SU-DHL-6 (cell line): ENCODE measurements around the gene TMEM221.

Experiments
- CTCF ChIP-seq: fragments of 200-600 bp; sonication (generic); IDR thresholded peaks from one replicate; pipeline ENCODE4 v1.5.1; 2017; ENCODE audit warnings: antibody characterized with exemption, mild to moderate bottlenecking, low read length, moderate library complexity; ENCODE audit not compliant: insufficient read depth, poor library complexity, severe bottlenecking
- EZH2phosphoT487 ChIP-seq: fragments of 200-600 bp; sonication (generic), shearing (Covaris generic); conservative IDR thresholded peaks from 2 replicates; pipeline ENCODE4 v1.6.1; 2018; ENCODE audit warnings: mild to moderate bottlenecking, antibody characterized with exemption, low read length, moderate library complexity, mixed read lengths

- TF ChIP-seq CTCF (no peak), EZH2phosphoT487 (no peak)
Measured at GRCh38 chr19:17491287-17491686, 42.8 kb upstream of the TMEM221 start.
